Gastroesophageal sphincter (tissue), 3 donors: ENCODE measurements around the gene CARHSP1.

Experiments used
- POLR2AphosphoS5 ChIP-seq: sonication (generic); formaldehyde crosslinking; IDR thresholded peaks from one replicate; pipeline ENCODE4 v1.6.1; 2017; ENCODE audit warnings: antibody characterized with exemption
- TF ChIP-seq, protein P1 (sequence below), 4 experiments: fragments of 200-600 bp in 2 of 4; fragments of 450-650 bp in 2 of 4; sonication (generic) in 1 of 4; IDR thresholded peaks; one replicate each; pipeline ENCODE4 v1.5.1; 2017 to 2019; ENCODE audit warnings: antibody characterized with exemption in 4 of 4, mild to moderate bottlenecking in 2 of 4, moderate library complexity in 2 of 4

- TF ChIP-seq, protein P1, sequence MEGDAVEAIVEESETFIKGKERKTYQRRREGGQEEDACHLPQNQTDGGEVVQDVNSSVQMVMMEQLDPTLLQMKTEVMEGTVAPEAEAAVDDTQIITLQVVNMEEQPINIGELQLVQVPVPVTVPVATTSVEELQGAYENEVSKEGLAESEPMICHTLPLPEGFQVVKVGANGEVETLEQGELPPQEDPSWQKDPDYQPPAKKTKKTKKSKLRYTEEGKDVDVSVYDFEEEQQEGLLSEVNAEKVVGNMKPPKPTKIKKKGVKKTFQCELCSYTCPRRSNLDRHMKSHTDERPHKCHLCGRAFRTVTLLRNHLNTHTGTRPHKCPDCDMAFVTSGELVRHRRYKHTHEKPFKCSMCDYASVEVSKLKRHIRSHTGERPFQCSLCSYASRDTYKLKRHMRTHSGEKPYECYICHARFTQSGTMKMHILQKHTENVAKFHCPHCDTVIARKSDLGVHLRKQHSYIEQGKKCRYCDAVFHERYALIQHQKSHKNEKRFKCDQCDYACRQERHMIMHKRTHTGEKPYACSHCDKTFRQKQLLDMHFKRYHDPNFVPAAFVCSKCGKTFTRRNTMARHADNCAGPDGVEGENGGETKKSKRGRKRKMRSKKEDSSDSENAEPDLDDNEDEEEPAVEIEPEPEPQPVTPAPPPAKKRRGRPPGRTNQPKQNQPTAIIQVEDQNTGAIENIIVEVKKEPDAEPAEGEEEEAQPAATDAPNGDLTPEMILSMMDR (IDR thresholded peaks at IDR 0.05), result no peak
- no peak for TF ChIP-seq POLR2AphosphoS5
Observed at GRCh38 chr16:8806272-8806983, 62.4 kb downstream of the CARHSP1 start.
